Measurements from ENCODE around the gene RAP1GAP2. TPM values are rescaled to one million over a fixed set of nuclear protein-coding genes. Genes with fewer than 3 reads are reported as not detected.
"Not testable (repeated sequence)": the region's sequence is repeated elsewhere in the genome, so short reads cannot be mapped to it uniquely, and the experiment has no call there.

RAP1GAP2 gene
- total RNA-seq, 1 donor from 2014 or later, result 5.7 TPM

- no peak for DNase-seq
These were observed 230.1 kb downstream of the RAP1GAP2 start for GRCh38 chr17:3026125-3026855.

- DNase-seq, result peak; percentile 70
These were observed 230.9 kb downstream of the RAP1GAP2 start for GRCh38 chr17:3026856-3027751.

- DNase-seq, result no peak
These were observed 231.7 kb downstream of the RAP1GAP2 start for GRCh38 chr17:3027786-3028532.

GRCh38 chr17:3029213-3029913 lies 233.1 kb downstream of the RAP1GAP2 start:
- DNase-seq, result no peak

GRCh38 chr17:3030096-3030495 lies 233.9 kb downstream of the RAP1GAP2 start:
- no peak for DNase-seq

GRCh38 chr17:3030852-3031470 lies 234.7 kb downstream of the RAP1GAP2 start:
- DNase-seq, result not testable (repeated sequence)

GRCh38 chr17:3032258-3033247 lies 236.3 kb downstream of the RAP1GAP2 start:
- no peak for DNase-seq

GRCh38 chr17:3033248-3033640 lies 237.0 kb downstream of the RAP1GAP2 start:
- DNase-seq, result no peak

GRCh38 chr17:3033741-3034577 lies 237.7 kb downstream of the RAP1GAP2 start:
- DNase-seq, result no peak

GRCh38 chr17:3034578-3034920 lies 238.3 kb downstream of the RAP1GAP2 start:
- no peak for DNase-seq

GRCh38 chr17:3035256-3035967 lies 239.2 kb downstream of the RAP1GAP2 start:
- DNase-seq, result no peak

GRCh38 chr17:3035968-3036280 lies 239.7 kb downstream of the RAP1GAP2 start:
- no peak for DNase-seq

GRCh38 chr17:3036800-3037199 lies 240.6 kb downstream of the RAP1GAP2 start:
- DNase-seq, result no peak

- DNase-seq, result no peak
These were observed 241.0 kb downstream of the RAP1GAP2 start for GRCh38 chr17:3037259-3037658.

- DNase-seq, result no peak
These were observed 242.7 kb downstream of the RAP1GAP2 start for GRCh38 chr17:3038941-3039340.

- DNase-seq, result no peak
These were observed 243.5 kb downstream of the RAP1GAP2 start for GRCh38 chr17:3039736-3040135.

- no peak for DNase-seq
These were observed 244.6 kb downstream of the RAP1GAP2 start for GRCh38 chr17:3040882-3041281.

- DNase-seq, result no peak
These were observed 247.6 kb downstream of the RAP1GAP2 start for GRCh38 chr17:3043737-3044365.

Data from tongue (tissue), 2 donors.